RWPE2 (cell line): ENCODE results near the gene ISCU.

Experiments used
- ATAC-seq: fragments of 200-7000 bp; cut with Tn5 transposase; 3 replicates; pipeline ENCODE4 v1.9.1; 2021; ENCODE audit warnings: low read depth
- DNase-seq: peaks from one replicate; pipeline ENCODE4 v3.0.0-alpha.2; 2020; ENCODE audit warnings: low spot score
- H3K27ac ChIP-seq: fragments of 450-650 bp; 2 replicates; pipeline ENCODE4 v1.5.1; 2017; ENCODE audit warnings: mild to moderate bottlenecking; ENCODE audit not compliant: poor library complexity, severe bottlenecking
- H3K27me3 ChIP-seq: fragments of 250-450 bp; sonication (Bioruptor Pico); 2 replicates; pipeline ENCODE4 v1.5.1; 2021; ENCODE audit warnings: mild to moderate bottlenecking, moderate library complexity; ENCODE audit not compliant: insufficient read depth, poor library complexity, severe bottlenecking
- H3K36me3 ChIP-seq: fragments of 250-450 bp; sonication (Bioruptor Pico); 2 replicates; pipeline ENCODE4 v1.5.1; 2020; ENCODE audit warnings: low read depth, mild to moderate bottlenecking, moderate library complexity
- H3K4me1 ChIP-seq: fragments of 250-450 bp; sonication (Bioruptor Pico); 2 replicates; pipeline ENCODE4 v1.5.1; 2021; ENCODE audit warnings: mild to moderate bottlenecking, moderate library complexity; ENCODE audit not compliant: insufficient read depth, poor library complexity, severe bottlenecking
- H3K4me3 ChIP-seq: fragments of 250-450 bp; sonication (Bioruptor Pico); 2 replicates; pipeline ENCODE4 v1.5.1; 2021; ENCODE audit warnings: mild to moderate bottlenecking, moderate library complexity; ENCODE audit not compliant: severe bottlenecking
- H3K9me3 ChIP-seq: fragments of 250-450 bp; sonication (Bioruptor Pico); 2 replicates; pipeline ENCODE4 v1.5.1; 2021; ENCODE audit warnings: mild to moderate bottlenecking, moderate library complexity; ENCODE audit not compliant: severe bottlenecking
- TF ChIP-seq, protein P1 (sequence below): fragments of 450-650 bp; IDR thresholded peaks from one replicate; pipeline ENCODE4 v1.5.1; 2017; ENCODE audit warnings: mild to moderate bottlenecking, moderate library complexity; ENCODE audit not compliant: poor library complexity, severe bottlenecking

ISCU gene

DNA sequence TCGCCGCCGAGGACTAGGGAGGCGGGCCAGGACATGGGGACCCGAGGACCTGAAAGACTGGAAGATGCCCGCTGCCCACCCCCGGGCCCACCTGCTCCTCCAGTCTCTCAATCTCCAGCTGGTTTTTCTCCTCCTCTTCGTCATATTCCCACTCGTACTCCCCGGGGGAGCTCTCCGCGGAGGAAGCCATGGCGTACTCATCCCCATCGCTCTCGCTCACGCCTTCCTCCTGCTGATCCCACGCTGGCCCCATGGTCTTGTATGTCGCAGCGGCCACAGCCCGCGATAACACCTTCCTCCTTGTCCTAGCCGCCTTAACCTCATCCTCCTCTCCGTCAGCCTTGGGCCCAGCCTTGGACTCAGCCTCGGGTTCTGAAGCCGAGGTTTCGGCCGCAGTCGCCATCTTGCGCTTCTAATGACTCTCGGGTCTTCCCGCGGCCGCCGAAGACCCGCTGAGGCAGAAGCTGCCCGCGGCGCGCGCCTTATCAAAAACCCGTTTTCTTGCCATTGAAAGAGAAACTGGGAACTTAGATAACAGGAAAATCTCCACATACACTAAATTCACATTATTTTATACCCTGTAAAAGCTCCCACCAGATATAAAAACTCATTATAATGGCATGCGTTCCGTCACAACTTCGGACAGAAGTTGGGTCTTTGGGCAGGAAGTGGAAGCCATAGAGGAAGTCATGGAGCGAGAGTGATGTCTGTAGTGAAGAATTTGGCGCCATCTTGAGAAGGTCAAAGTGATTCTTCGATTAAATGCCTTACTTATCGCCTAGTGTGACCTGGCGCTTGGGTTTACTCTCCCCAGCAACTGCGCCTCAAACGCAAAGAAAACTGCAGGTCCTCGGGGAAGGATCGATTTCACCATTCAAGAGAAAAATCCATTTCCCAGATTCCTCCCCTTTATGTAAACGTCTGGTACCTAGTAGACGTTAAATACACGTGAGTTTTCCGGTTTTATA lies 1.4 kb upstream of the ISCU start, which contains the start of gene SART3:
Gene SART3 (minus strand): TSS at position 422 of the 968 bp plus-strand sequence. CDS start 19 bp downstream, at position 403.
- ATAC-seq (peak; percentile 40), DNase-seq (peak; percentile 72)
- peaks cover 49% of the 10 kb centered on the region for H3K36me3 ChIP-seq
- H3K4me3 ChIP-seq, result peak within 1 kb of the TSS; percentile 78
- peak within 1 kb of the TSS; percentile 76 for H3K27ac ChIP-seq
- H3K9me3 ChIP-seq, result no peaks in the 10 kb centered on the region
- TF ChIP-seq, protein P1, sequence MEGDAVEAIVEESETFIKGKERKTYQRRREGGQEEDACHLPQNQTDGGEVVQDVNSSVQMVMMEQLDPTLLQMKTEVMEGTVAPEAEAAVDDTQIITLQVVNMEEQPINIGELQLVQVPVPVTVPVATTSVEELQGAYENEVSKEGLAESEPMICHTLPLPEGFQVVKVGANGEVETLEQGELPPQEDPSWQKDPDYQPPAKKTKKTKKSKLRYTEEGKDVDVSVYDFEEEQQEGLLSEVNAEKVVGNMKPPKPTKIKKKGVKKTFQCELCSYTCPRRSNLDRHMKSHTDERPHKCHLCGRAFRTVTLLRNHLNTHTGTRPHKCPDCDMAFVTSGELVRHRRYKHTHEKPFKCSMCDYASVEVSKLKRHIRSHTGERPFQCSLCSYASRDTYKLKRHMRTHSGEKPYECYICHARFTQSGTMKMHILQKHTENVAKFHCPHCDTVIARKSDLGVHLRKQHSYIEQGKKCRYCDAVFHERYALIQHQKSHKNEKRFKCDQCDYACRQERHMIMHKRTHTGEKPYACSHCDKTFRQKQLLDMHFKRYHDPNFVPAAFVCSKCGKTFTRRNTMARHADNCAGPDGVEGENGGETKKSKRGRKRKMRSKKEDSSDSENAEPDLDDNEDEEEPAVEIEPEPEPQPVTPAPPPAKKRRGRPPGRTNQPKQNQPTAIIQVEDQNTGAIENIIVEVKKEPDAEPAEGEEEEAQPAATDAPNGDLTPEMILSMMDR, result no peak
- peaks cover 6% of the 10 kb centered on the region for H3K4me1 ChIP-seq
- no peaks in the 10 kb centered on the region for H3K27me3 ChIP-seq

DNA sequence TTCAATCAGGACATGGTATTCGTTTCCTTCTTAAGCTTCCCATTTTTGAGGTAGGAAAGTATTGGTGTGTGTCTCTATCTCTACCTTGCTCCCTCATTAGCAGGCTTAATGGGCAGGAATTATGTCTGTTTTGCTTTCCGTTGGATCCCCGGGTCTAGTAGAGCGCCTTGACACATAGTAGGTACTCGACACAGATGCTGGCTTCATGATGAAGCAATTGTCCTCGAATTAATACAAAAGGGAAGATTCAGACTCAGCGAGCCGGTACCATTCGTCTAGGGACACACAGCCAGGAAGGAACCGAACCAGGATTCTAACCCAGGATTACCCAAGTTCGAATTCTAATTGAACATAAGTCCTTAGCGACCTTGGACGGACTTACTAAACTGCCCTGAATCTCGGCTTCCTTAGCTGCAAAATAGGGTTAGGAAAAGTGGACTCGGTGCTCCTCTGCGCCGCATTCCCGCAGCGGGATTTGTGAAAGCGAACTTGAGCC lies 496 bp upstream of the ISCU start:
- H3K9me3 ChIP-seq, result no peaks in the 10 kb centered on the region
- H3K27ac ChIP-seq, result peak overlapping the region; percentile 76
- DNase-seq, result no peak
- TF ChIP-seq, protein P1, result no peak
- H3K4me3 ChIP-seq, result peak overlapping the region; percentile 78
- peaks cover 48% of the 10 kb centered on the region for H3K36me3 ChIP-seq
- no peaks in the 10 kb centered on the region for H3K27me3 ChIP-seq
- H3K4me1 ChIP-seq, result peaks cover 6% of the 10 kb centered on the region
- ATAC-seq, result no peak

DNA sequence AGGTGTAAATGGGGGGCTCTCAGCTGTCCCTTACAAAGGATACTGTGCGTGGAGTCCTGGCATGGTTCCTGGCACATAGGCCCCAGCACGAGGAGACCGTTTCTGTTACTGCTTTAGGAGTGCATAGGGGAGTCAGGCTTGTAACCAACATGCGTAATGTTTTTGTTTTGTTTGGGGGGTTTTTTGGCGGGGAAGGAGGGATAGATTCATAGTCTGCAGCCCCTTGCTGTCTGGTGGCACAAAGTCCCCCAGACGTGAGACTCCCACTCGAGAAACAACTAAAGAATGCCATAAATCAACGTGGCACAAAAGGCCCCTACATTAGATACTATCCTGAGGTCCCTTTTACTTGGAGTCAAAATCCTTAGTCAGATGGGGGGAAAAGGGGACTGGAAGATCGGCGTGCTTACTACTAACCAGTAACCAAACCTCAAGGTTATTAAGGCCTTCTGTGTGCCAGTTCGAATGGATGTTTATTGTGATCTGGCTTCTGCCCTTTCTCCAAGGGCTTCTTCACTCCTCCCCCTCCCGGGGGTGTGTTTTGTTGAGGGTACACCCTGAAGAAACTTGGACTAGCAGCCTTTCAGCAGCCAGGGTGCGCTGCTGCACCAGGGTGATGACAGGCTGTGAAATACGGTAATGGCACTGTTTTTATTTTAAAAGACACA lies 874 bp downstream of the ISCU start:
- Histone ChIP-seq H3K9me3 (no peaks in the 10 kb centered on the region), H3K4me1 (peaks cover 6% of the 10 kb centered on the region), H3K4me3 (peak overlapping the region; percentile 78), H3K27ac (peak overlapping the region; percentile 76), H3K36me3 (peaks cover 51% of the 10 kb centered on the region), H3K27me3 (no peaks in the 10 kb centered on the region)
- DNase-seq (peak; percentile 85), ATAC-seq (peak; percentile 64)
- TF ChIP-seq, protein P1, result peak; percentile 93

DNA sequence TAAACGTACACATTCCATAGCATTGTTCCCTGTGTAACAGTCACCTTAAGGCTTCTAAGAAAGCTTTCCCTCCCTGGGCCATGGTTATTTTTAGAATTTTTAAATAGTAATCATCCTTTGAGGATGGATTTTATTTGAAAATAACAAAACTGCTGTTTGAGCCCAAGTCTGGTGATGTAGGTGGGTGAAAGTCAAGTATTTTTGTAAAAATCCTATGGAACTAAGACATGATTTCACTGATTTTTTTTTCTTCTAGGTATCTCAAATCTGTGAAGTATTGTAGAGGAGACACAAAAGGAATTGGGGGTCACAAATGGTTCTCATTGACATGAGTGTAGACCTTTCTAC lies 1.4 kb downstream of the ISCU start:
- Histone ChIP-seq H3K27ac (peak overlapping the region; percentile 76), H3K4me3 (peak overlapping the region; percentile 78)
- no peak for ATAC-seq

More for the DNA sequence above, 1.4 kb downstream of the ISCU start:
- TF ChIP-seq, protein P1, result peak; percentile 70
- H3K36me3 ChIP-seq, result peaks cover 53% of the 10 kb centered on the region
- no peak for DNase-seq
- H3K9me3 ChIP-seq, result no peaks in the 10 kb centered on the region
- peaks cover 6% of the 10 kb centered on the region for H3K4me1 ChIP-seq
- no peaks in the 10 kb centered on the region for H3K27me3 ChIP-seq
